LoVo (cell line): ENCODE data around the gene CD40LG.

Experiments used
- DNase-seq: peaks from one replicate; pipeline ENCODE4 v3.0.0-alpha.2; 2016; ENCODE audit warnings: low spot score

The CD40LG gene

GRCh38 chrX:136650811-136651210 lies 2.9 kb downstream of the CD40LG start:
- no peak for DNase-seq

- no peak for DNase-seq
These were observed 5.1 kb downstream of the CD40LG start for GRCh38 chrX:136652822-136653723.

- no peak for DNase-seq
These were observed 8.5 kb downstream of the CD40LG start for GRCh38 chrX:136656361-136656964.

- no peak for DNase-seq
These were observed 10.2 kb downstream of the CD40LG start for GRCh38 chrX:136658151-136658550.

DNA sequence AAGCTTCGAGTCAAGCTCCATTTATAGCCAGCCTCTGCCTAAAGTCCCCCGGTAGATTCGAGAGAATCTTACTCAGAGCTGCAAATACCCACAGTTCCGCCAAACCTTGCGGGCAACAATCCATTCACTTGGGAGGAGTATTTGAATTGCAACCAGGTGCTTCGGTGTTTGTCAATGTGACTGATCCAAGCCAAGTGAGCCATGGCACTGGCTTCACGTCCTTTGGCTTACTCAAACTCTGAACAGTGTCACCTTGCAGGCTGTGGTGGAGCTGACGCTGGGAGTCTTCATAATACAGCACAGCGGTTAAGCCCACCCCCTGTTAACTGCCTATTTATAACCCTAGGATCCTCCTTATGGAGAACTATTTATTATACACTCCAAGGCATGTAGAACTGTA lies 11.2 kb downstream of the CD40LG start:
- DNase-seq: no peak

- DNase-seq: no peak
These were observed 12.9 kb downstream of the CD40LG start for GRCh38 chrX:136660896-136661295.

GRCh38 chrX:136662104-136662503 lies 14.1 kb downstream of the CD40LG start:
- DNase-seq: no peak

DNA sequence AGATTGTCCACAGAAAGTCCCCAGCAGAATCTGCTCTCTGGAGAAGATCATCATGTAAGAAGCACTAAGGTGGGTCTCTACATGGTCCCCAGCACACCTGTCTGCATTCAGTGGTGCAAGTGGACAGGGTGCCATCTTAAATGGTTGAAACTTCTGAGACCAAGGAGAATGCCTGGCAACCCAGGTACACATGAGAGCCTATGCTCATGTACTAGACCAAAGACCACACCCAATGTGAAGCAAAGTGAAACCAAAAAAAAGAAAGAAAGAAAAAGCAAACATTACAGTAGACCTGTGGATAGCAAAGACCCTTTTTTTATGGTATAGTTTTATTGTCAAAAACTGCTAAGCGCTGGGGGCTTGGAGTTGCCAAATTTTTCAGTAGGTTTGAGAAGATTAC lies 15.0 kb downstream of the CD40LG start:
- no peak for DNase-seq

DNA sequence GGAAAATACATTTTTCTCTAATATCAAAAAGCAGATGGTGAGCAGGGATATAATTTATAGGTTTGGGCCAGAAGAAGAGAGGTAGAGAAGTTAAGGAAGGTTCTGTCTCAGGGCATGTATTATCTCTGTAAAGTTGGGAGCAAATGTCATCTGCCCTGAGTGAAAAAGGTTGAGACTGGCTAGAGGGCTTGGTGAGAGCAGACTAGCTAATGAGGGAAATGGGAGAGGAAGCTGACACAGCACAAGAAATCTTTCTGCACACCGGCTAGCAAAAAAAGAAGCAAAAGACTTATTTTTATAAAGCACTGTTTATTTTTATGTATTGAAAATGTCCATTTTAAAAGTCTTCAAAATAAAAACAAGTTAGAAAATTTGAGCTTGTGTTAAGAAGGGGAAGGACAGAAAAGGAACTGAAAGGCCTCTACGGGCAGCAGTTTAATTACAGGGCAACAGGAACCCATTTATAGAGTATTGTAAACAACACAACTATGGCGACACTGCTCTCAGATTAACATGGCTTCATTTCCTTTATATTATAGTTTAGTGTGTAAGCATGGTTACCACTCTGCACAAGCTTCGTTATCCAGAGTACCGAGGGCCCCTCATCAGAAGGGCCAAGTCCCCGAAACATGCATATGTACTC lies 17.4 kb downstream of the CD40LG start:
- no peak for DNase-seq

- DNase-seq: no peak
These were observed 18.1 kb downstream of the CD40LG start for GRCh38 chrX:136666088-136666487.

DNA sequence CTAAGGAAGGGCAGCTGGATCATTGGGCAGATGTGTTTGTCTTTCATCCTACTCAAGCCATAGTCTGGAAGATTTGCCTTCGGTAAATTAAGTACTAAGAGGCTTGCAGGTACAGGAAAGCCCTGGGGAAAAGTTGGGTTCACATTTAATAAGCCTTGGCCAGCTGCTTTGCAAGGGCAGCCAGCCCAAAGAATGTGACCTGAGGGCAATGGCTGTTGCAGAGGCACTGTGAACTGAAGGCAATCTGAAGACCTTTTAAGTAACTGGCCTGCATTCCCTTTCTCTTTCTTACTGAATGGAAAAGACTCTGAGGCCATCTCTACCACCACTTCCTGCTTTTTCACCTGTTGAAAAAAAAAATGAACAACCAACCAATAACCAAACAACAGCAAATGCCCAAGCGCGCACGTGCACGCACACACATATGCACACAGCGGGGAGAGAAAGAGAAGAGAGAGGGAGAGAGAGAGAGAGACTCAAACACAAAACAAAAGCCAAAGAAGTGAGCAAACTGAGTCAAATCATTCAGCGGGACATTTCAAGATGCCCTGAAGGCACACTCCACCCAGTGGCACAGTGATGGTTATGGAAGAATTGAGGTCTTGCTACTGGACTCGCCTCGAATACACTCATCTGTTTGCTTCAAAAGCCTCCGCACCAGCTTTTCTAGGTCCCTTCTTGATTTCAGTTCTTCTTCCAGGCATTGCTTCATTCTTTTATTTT lies 19.6 kb downstream of the CD40LG start:
- no peak for DNase-seq

DNA sequence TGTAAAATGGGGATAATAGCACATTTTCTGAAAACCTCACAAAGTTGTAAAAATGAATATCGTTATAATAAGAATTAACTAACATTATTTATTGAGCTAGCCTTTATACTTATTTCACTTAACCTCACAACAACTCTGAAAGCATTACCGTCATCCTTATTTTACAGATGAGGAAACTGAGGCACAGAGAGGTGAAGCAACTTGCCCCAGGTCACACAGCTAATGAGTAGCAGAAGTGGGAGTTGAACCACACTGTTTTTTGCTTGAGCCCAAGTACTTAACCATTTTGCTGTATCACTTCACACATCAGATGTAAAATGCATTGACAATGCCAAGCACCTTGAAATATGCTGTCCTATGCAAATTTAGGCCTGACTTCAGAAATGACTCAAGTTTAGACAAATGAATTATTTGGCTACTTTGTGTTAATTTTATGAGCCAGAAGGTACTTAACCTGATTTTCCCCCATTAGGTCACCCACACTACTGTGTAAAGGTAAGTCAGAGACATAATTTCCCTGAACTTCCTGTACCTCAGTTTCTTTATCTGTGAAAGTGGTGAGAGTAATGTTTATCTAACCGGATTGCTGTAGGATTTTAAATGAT lies 23.1 kb downstream of the CD40LG start:
- DNase-seq: no peak

DNA sequence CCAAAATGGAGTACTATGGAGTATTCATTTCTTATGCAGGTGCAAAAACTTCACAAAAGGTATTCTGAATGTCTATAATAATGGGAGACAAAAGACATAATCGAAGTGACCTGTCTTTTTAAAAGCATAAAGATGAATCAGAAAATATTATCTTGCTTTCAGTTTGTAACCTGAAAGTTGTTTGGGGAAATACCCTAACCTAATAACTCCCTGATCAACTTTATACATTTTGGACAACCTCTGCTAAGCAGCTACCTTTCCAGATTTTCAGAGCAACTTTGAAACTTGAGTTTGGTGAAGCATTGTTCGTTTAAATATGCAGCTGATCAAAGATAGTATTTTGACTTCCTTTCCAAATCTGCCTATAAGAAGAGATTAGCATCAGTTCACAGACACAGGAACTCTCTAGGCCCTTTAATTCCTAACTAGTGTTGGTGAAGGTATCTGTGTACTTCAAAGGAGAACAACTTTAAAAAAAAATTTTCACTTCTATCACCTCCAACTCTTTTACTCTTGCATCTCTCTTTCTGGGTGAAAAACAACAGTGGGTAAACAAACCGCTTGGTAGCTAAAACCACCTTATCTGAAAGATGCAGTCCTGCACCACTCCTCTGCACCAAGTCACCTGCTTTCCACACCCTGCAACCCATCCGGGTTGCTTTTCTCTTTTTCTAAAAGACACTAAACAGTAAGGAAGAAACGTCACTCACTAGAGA lies 26.5 kb downstream of the CD40LG start:
- no peak for DNase-seq

- DNase-seq: no peak
These were observed 31.6 kb downstream of the CD40LG start for GRCh38 chrX:136679531-136679930.

DNA sequence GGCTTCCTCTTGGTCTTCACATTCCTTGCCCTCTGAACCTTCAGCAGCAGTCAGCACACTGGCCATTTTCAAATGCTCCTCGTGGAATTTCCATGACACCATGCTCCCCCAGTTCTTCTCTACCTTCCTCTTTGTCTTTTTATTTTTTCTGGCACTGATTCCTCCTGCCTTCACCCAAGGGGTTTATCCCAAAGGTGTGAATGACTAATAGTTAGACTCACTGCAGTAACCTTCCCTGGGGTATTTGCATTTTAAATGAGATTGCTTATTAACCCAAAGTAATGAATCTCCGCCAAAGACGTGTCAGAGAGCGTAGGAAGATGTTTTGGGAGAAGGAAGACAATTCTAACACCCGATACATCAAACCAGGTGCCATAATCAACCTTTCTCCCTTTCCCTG lies 36.2 kb downstream of the CD40LG start:
- DNase-seq: no peak

DNA sequence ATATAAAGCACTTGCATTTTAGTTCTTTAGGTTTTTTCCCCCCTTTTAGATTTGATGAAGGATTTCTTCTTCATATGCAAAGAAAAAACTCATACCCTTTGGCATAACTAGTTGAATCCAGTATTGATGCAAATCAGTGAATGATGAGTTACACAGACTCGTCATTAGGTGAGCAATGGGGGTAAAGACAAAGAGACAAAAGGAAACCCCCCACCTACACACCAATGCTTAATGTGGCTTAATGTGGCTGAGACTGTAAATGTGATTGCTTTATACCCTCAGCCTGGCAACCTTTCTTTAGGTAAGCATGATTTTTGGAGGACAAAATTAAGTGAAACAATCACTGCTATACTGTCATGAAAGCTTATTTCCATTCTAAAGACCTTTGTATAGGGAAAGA lies 39.5 kb downstream of the CD40LG start:
- DNase-seq: no peak

DNA sequence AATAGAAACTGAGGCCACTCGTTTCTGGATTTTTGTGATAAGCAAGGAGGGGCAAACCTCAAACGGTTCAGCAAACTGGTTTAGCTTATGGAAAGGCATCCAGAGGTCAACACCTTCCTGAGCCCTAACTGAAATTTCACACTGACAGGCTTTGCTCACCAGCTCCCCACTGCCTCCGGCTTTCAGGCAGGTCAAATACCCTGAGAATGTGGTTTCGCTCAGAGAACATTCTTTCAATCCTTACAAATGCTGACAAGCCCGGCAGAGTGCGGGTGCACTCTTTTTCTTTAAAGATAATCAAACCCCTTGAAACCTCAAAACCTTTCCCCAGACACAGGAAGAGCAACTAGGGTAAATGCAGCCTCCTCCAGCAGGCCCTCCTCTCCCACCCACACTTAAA lies 41.5 kb downstream of the CD40LG start:
- no peak for DNase-seq

GRCh38 chrX:136691028-136691809 lies 43.3 kb downstream of the CD40LG start:
- no peak for DNase-seq

DNA sequence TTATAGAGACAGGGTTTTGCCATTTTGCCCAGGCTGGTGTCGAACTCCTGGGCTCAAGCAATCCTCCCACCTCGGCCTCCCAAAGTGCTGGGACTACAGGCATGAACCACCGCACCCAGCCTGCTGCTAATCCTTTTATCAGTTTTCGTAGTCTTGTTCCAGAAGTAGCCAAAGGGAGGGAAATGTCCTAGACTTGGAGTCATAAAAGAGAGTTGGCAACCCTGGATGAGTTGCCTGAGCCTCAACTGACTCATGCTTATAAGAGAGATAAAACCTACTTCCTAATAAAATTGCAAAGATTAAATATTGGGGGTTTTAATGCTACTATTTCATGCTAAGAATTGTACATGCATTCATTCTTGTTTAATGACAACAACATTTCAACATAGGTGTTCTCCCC lies 44.3 kb downstream of the CD40LG start:
- DNase-seq: no peak

DNA sequence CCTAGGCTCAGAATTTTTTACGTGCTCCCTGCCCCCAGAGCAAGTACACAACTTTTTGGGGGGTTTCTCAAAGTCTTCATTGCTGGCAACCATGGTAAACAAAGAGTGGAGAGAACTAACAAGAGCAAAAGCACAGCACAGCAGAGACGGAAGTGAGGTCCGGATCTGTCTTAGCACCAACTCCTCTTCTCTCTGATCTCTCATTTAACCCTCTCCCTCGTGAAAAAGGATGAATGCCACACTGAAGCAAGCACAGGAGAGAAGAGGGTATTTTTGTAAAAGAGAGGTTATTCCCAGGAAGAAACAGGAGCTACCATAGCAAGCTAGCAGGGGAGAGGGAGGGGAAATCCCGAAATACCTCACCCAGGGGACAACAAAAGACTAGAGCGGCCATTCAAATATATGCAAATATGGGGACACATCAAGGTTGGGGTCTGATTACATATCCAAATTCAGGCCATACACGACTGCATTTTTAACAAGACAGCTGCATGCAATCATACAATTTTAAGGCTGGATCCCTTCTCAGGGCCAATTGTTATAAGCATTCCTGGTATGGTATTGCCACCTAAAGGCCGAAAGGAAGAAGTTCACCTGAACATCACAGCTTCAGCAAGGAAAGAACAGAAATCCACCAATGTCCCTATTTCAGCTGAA lies 46.6 kb downstream of the CD40LG start:
- DNase-seq: peak; percentile 16
